PC-3 (cell line): Measurements from ENCODE around the gene IL9. TPM values are rescaled to one million over a fixed set of nuclear protein-coding genes. Genes with fewer than 3 reads are reported as not detected.

Experiments used
- ATAC-seq: fragments of 200-7000 bp; cut with Tn5 transposase; 2 replicates; pipeline ENCODE4 v1.9.1; 2020; ENCODE audit warnings: mild to moderate bottlenecking, moderate library complexity
- BruUV-seq: library from RNA; stranded (reverse); fragments of 400-500 nt; replicated peaks from 2 replicates; lab custom pipeline; 2021; lab: Mats Ljungman, UMichigan
- CTCF ChIA-PET: fragments of 300-600 bp; sonication (Branson Sonifier 250); formaldehyde crosslinking; loops from one replicate; lab custom pipeline; 2022; ENCODE audit warnings: antibody characterized with exemption; lab: Charles Lee
- POLR2A ChIA-PET: fragments of 300-600 bp; sonication (Branson Sonifier 250); formaldehyde crosslinking; loops from one replicate; lab custom pipeline; 2022; ENCODE audit warnings: antibody characterized with exemption; ENCODE audit not compliant: unreplicated experiment; lab: Charles Lee
- DNase-seq: peaks from one replicate; pipeline ENCODE4 v3.0.0-alpha.2; 2015
- H2AFZ ChIP-seq: fragments of 300-600 bp; sonication (generic); 2 replicates; pipeline ENCODE4 v1.6.0; 2016; ENCODE audit warnings: antibody characterized with exemption, low read length
- H3F3A ChIP-seq: fragments of 300-600 bp; sonication (generic); one replicate; pipeline ENCODE4 v1.6.0; 2017; ENCODE audit warnings: antibody characterized with exemption, low read length, control low read depth, mild to moderate bottlenecking; ENCODE audit not compliant: unreplicated experiment
- H3K27ac ChIP-seq: fragments of 300-600 bp; sonication (generic); 2 replicates; pipeline ENCODE4 v1.5.1; 2016; ENCODE audit warnings: mild to moderate bottlenecking, low read length
- H3K27me3 ChIP-seq: fragments of 300-600 bp; sonication (generic); 2 replicates; pipeline ENCODE4 v1.6.1; 2016; ENCODE audit warnings: low read length, mixed read lengths
- H3K36me3 ChIP-seq: fragments of 300-600 bp; sonication (generic); 2 replicates; pipeline ENCODE4 v1.6.1; 2016; ENCODE audit warnings: low read depth, mixed run types, low read length, mixed read lengths
- H3K4me1 ChIP-seq: fragments of 300-600 bp; sonication (generic); 2 replicates; pipeline ENCODE4 v1.5.1; 2016; ENCODE audit warnings: low read length; ENCODE audit not compliant: insufficient read depth
- H3K4me2 ChIP-seq: fragments of 300-600 bp; sonication (generic); 2 replicates; pipeline ENCODE4 v1.6.0; 2016; ENCODE audit warnings: low read length
- H3K4me3 ChIP-seq: fragments of 300-600 bp; sonication (generic); 2 replicates; pipeline ENCODE4 v1.5.1; 2016; ENCODE audit warnings: mild to moderate bottlenecking, low read length, mixed read lengths
- H3K79me2 ChIP-seq: fragments of 300-600 bp; sonication (generic); 2 replicates; pipeline ENCODE4 v1.6.1; 2017; ENCODE audit warnings: low read length, mixed read lengths
- H3K9ac ChIP-seq: fragments of 300-600 bp; sonication (generic); 2 replicates; pipeline ENCODE4 v1.6.0; 2016; ENCODE audit warnings: mild to moderate bottlenecking, low read length
- H3K9me2 ChIP-seq: fragments of 300-600 bp; sonication (generic); replicated peaks from 2 replicates; pipeline ENCODE4 v1.6.1; 2016; ENCODE audit warnings: mixed run types, low read length, mixed read lengths
- H3K9me3 ChIP-seq: fragments of 300-600 bp; sonication (generic); 2 replicates; pipeline ENCODE4 v1.6.1; 2016; ENCODE audit warnings: low read length, mixed read lengths
- H4K20me1 ChIP-seq: fragments of 300-600 bp; sonication (generic); 2 replicates; pipeline ENCODE4 v1.6.1; 2016; ENCODE audit warnings: low read length, mixed read lengths
- EZH2 ChIP-seq: fragments of 300-600 bp; sonication (generic); IDR thresholded peaks from one replicate; pipeline ENCODE4 v1.6.1; 2017; ENCODE audit warnings: antibody characterized with exemption, mild to moderate bottlenecking, low read length; ENCODE audit not compliant: unreplicated experiment
- EZH2phosphoT487 ChIP-seq: fragments of 300-600 bp; sonication (generic); IDR thresholded peaks from 2 replicates; pipeline ENCODE4 v1.6.1; 2018; ENCODE audit warnings: mild to moderate bottlenecking, antibody characterized with exemption, low read length, borderline replicate concordance
- intact Hi-C: fragments of 100-400 bp; cut with micrococcal nuclease; formaldehyde crosslinking; loops from 2 replicates; pipeline ENCODE4 v1.9.0; 2023
- total RNA-seq: library from RNA; depleted of rRNA; stranded (reverse); fragments of >200 nt; gene quantifications from 2 replicates; pipeline ENCODE4 v1.2.3, GENCODE V29; 2014
- TF ChIP-seq, protein P1 (sequence below): fragments of 300-600 bp; sonication (generic); conservative IDR thresholded peaks from 2 replicates; pipeline ENCODE4 v1.5.1; 2017; ENCODE audit warnings: antibody characterized with exemption, low read depth, mild to moderate bottlenecking, low read length

The IL9 gene
- total RNA-seq, 1 experiment from 2014 or later, result not detected

DNA sequence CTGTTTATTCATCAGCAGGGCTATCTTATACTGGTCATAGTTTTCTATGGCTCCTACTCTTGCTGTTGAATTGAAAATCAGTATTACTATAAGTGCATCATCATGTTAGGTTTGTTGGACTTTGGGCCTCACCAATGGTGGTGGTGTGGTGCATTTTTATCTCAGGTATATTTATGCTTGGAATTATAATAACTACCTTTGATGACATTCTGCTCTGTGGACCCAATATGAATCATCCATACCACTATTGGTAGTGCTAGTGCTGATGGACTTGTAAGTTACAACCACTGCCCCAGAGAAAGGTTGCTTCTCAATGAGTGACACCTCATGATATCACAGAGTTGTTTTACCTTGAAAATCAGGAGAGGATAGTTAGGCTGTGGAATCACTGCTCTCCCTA lies 28.0 kb downstream of the IL9 start:
- H3K36me3 ChIP-seq, result no peaks in the 10 kb centered on the region
- POLR2A ChIA-PET, result no interaction called here
- H3K4me3 ChIP-seq, result no peak overlapping the region
- BruUV-seq, result no TSS peak
- H4K20me1 ChIP-seq, result no peaks in the 10 kb centered on the region
- TF ChIP-seq EZH2phosphoT487 (no peak), EZH2 (no peak)
- TF ChIP-seq, protein P1, sequence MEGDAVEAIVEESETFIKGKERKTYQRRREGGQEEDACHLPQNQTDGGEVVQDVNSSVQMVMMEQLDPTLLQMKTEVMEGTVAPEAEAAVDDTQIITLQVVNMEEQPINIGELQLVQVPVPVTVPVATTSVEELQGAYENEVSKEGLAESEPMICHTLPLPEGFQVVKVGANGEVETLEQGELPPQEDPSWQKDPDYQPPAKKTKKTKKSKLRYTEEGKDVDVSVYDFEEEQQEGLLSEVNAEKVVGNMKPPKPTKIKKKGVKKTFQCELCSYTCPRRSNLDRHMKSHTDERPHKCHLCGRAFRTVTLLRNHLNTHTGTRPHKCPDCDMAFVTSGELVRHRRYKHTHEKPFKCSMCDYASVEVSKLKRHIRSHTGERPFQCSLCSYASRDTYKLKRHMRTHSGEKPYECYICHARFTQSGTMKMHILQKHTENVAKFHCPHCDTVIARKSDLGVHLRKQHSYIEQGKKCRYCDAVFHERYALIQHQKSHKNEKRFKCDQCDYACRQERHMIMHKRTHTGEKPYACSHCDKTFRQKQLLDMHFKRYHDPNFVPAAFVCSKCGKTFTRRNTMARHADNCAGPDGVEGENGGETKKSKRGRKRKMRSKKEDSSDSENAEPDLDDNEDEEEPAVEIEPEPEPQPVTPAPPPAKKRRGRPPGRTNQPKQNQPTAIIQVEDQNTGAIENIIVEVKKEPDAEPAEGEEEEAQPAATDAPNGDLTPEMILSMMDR, result no peak
- no peak overlapping the region for H2AFZ ChIP-seq
- no peaks in the 10 kb centered on the region for H3K79me2 ChIP-seq
- peaks cover 18% of the 10 kb centered on the region; the same call in 1 of the 2 replicates for H3K27me3 ChIP-seq
- no peaks in the 10 kb centered on the region for H3F3A ChIP-seq
- DNase-seq (no peak), ATAC-seq (no peak)
- H3K4me1 ChIP-seq, result no peaks in the 10 kb centered on the region
- CTCF ChIA-PET, result interaction anchor here (0.5 kb wide), 1 partner anchor 309 kb away, joined by 3 read pairs; no protein-coding TSS in a partner anchor
- H3K9ac ChIP-seq, result no peak overlapping the region
- no peaks in the 10 kb centered on the region for H3K9me2 ChIP-seq
- intact Hi-C loops, result no loop called here
- no peak overlapping the region for H3K27ac ChIP-seq
- no peaks in the 10 kb centered on the region for H3K9me3 ChIP-seq
- no peak overlapping the region for H3K4me2 ChIP-seq

DNA sequence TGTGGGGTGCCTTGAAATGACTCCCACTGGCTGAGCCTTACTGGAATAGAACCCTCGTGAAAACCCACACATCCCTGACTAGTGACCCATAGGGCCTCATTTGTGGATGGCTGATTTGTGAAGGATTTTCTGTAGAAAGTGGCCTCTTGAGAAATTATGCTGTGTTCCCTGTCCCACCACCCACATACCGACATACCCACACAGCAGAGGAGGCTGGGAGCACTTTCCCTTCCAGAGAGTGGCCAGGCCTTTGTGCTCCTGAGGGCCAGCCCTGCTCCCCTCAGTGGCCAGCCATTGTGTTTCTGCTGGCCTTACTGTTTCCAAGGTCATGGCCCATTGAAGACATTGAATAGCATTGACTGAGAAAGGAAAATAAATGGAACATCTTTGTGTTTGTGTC lies 29.6 kb downstream of the IL9 start:
- Histone ChIP-seq H3F3A (no peaks in the 10 kb centered on the region), H3K36me3 (no peaks in the 10 kb centered on the region), H2AFZ (no peak overlapping the region), H3K9me3 (no peaks in the 10 kb centered on the region), H3K79me2 (no peaks in the 10 kb centered on the region), H3K4me2 (no peak overlapping the region), H3K4me1 (no peaks in the 10 kb centered on the region), H3K27ac (no peak overlapping the region), H3K27me3 (peaks cover 18% of the 10 kb centered on the region; the same call in 1 of the 2 replicates), H3K9ac (no peak overlapping the region), H4K20me1 (no peaks in the 10 kb centered on the region), H3K4me3 (no peak overlapping the region), H3K9me2 (no peaks in the 10 kb centered on the region)
- ChIA-PET CTCF (no interaction called here), POLR2A (no interaction called here)
- DNase-seq (no peak), ATAC-seq (no peak)
- BruUV-seq, result no TSS peak
- TF ChIP-seq EZH2phosphoT487 (no peak), EZH2 (no peak)
- TF ChIP-seq, protein P1, result no peak
- intact Hi-C loops, result no loop called here

DNA sequence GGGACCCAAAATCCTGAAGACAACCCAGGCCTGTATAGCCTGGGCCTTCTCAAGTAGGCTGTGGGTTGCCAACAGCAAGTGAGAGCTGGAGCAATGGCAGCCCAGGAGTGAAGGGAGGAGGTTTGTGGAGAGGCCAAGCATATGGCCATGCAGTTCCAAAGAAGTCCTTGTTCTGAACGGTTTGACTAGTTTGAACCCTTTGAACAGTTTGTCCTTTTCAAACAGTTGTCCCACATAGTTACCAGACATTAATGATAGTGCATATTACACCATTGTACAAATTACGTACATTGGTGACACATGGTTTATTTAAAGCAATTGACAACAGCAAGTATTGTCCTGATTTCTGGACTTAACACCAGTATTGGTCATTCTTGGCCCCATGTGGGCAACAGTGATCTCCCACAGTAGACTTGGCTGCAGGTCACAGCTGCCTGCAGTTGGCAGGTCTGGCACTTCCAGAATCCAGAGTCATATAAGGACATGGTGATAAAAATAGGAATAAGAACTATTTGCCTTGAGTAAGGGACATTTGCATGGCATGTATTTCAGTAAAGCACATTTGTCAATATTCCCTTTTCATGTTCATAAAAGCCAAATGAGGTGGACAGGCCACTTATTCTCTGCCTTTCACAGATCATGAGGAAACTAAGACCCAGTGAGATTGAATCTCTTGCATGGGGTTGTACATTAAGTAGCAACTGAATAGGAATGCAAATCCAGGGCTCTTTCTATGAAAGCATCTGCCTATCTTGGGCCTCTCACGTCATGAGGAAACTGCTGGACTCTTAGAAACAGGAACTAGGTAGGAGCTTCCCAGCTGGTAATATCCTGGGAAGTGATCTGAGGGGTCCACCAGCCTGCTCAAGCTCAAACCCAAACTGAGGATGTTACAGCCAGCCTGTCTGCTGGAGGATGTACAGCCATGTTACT lies 30.9 kb downstream of the IL9 start:
- no peak overlapping the region for H3K27ac ChIP-seq
- no peak overlapping the region for H3K9ac ChIP-seq
- H3K9me2 ChIP-seq, result no peaks in the 10 kb centered on the region
- H3F3A ChIP-seq, result no peaks in the 10 kb centered on the region
- TF ChIP-seq, protein P1, result no peak
- no peak for TF ChIP-seq EZH2
- TF ChIP-seq EZH2phosphoT487, result no peak
- no peak overlapping the region for H3K4me3 ChIP-seq
- H3K9me3 ChIP-seq, result no peaks in the 10 kb centered on the region
- ChIA-PET POLR2A (no interaction called here), CTCF (no interaction called here)
- no peaks in the 10 kb centered on the region for H3K79me2 ChIP-seq
- BruUV-seq, result no TSS peak
- H3K27me3 ChIP-seq, result peaks cover 18% of the 10 kb centered on the region; the same call in 1 of the 2 replicates
- DNase-seq, result no peak
- intact Hi-C loops, result no loop called here
- H3K36me3 ChIP-seq, result no peaks in the 10 kb centered on the region
- no peaks in the 10 kb centered on the region for H3K4me1 ChIP-seq
- no peaks in the 10 kb centered on the region for H4K20me1 ChIP-seq
- no peak overlapping the region for H3K4me2 ChIP-seq
- no peak overlapping the region for H2AFZ ChIP-seq
- ATAC-seq, result no peak
